ENCODE measurements around the gene CAPN5. TPM values are rescaled to one million over a fixed set of nuclear protein-coding genes. Genes with fewer than 3 reads are reported as not detected.

CAPN5 gene
- total RNA-seq, 4 donors from 2014 or later, result 4.0 to 11.3 (median 6.0) TPM

DNA sequence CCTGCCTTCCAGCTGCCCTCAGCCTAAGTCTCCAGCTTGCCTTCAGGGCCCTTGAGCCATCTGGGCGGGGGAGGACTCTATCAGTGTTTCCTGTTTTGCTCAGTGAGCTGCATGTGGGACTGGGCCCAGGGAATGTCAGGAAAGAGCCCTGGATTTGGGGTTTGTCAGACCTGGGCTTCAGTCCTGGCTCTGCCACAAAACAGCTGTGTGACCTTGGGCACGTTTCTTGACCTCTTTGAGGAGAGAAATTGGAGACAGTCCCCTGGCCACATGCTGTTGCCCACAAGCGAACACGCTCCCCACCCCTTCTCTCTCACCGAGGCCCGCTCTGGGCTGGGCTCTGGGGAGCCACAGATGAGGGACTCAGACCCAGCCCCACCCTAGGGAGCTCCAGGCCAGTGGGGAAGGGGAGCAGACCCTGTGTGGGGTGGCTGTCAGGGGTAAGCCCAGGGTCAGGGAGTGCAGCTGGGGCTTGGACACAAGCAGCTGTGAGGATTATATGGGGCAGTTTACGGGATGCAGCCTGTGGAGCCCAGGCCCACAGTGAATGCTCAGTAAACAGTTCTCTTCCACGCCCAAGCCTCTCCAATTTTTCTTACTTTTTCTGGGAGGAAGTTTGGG, 73.6 kb downstream of the CAPN5 start:
- DNase-seq (ENCODE audit: extremely low spot score), result no peak
- peaks cover 10 to 23% (median 16%) of the 10 kb centered on the region in 4 donors for H3K4me1 ChIP-seq
- 78% methylated on average over 7 of the region's 8 CpGs for WGBS
- intact Hi-C loops (cut with DNase I), result no loop called here
- no peaks in the 10 kb centered on the region for H3K36me3 ChIP-seq
- H3K4me3 ChIP-seq, result no peak overlapping the region
- peaks cover 0 to 23% (median 13%) of the 10 kb centered on the region in 4 donors for H3K27me3 ChIP-seq
- no peaks in the 10 kb centered on the region for H3K9me3 ChIP-seq
- H3K27ac ChIP-seq (replicated peaks in 1 of 4), result peak overlapping the region in 1 of 4 donors; percentile 48
- TF ChIP-seq, protein P1, sequence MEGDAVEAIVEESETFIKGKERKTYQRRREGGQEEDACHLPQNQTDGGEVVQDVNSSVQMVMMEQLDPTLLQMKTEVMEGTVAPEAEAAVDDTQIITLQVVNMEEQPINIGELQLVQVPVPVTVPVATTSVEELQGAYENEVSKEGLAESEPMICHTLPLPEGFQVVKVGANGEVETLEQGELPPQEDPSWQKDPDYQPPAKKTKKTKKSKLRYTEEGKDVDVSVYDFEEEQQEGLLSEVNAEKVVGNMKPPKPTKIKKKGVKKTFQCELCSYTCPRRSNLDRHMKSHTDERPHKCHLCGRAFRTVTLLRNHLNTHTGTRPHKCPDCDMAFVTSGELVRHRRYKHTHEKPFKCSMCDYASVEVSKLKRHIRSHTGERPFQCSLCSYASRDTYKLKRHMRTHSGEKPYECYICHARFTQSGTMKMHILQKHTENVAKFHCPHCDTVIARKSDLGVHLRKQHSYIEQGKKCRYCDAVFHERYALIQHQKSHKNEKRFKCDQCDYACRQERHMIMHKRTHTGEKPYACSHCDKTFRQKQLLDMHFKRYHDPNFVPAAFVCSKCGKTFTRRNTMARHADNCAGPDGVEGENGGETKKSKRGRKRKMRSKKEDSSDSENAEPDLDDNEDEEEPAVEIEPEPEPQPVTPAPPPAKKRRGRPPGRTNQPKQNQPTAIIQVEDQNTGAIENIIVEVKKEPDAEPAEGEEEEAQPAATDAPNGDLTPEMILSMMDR (IDR thresholded peaks at IDR 0.05), result no peak
- TF ChIP-seq EP300 (IDR thresholded peaks at IDR 0.05) (no peak), POLR2A (IDR thresholded peaks at IDR 0.05; ENCODE audit: low read depth) (no peak), POLR2AphosphoS5 (IDR thresholded peaks at IDR 0.05) (no peak)

DNA sequence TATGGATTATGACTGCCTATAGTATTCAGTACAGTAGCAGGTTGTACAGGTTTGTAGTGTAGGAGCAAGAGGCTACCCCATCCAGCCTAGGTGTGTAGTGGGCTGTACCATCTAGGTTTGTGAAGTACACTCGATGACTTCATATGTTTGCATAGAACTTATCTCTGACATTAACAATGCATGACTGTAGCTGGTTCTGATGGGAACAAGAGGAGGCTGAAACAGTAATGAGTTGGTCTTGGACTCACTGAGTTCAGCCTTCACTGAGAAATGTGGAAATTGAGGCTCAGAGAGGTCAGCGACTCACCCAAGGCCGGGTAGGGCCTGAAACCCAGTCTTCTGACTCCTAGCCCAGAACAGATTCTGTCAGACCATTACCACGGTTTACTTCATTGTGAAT, 74.3 kb downstream of the CAPN5 start:
- Histone ChIP-seq H3K27ac (replicated peaks in 1 of 4) (no peak overlapping the region), H3K9me3 (no peaks in the 10 kb centered on the region), H3K4me3 (no peak overlapping the region), H3K27me3 (peaks cover 0 to 30% (median 13%) of the 10 kb centered on the region in 4 donors), H3K4me1 (peaks cover 10 to 23% (median 16%) of the 10 kb centered on the region in 4 donors), H3K36me3 (no peaks in the 10 kb centered on the region)
- no peak for DNase-seq (ENCODE audit: extremely low spot score)
- intact Hi-C loops (cut with DNase I), result no loop called here
- WGBS, result 92% methylated on average over 4 of the region's 4 CpGs
- TF ChIP-seq POLR2A (IDR thresholded peaks at IDR 0.05; ENCODE audit: low read depth), result no peak
- TF ChIP-seq POLR2AphosphoS5 (IDR thresholded peaks at IDR 0.05), result no peak
- no peak for TF ChIP-seq EP300 (IDR thresholded peaks at IDR 0.05)
- TF ChIP-seq, protein P1 (IDR thresholded peaks at IDR 0.05), result no peak

DNA sequence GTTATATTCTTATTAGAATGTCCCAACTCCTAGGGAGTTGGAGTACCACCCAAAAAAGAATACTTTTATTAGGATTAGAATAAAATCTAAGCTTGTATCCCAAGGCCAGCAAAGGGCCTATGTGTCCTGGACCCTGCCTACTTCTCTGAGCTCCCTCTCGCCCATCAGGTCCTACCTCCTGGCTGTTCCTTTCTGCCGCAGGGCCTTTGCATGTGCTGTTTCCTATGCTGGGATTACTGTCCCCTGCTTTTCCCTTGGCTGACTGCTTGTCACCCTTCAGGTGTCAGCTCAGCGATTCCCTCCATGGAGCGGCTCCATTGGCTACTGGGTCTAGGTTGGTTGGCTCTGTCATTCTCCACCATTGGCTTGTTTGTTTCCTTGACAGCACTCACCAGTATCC, 74.7 kb downstream of the CAPN5 start:
- H3K4me1 ChIP-seq, result peaks cover 10 to 23% (median 16%) of the 10 kb centered on the region in 4 donors
- WGBS, result 96% methylated on average over 4 of the region's 4 CpGs
- intact Hi-C loops (cut with DNase I), result no loop called here
- no peak overlapping the region for H3K4me3 ChIP-seq
- H3K36me3 ChIP-seq, result no peaks in the 10 kb centered on the region
- no peaks in the 10 kb centered on the region for H3K9me3 ChIP-seq
- TF ChIP-seq, protein P1 (IDR thresholded peaks at IDR 0.05), result no peak
- TF ChIP-seq POLR2A (IDR thresholded peaks at IDR 0.05; ENCODE audit: low read depth) (no peak), EP300 (IDR thresholded peaks at IDR 0.05) (no peak), POLR2AphosphoS5 (IDR thresholded peaks at IDR 0.05) (no peak)
- DNase-seq (ENCODE audit: extremely low spot score), result no peak
- peaks cover 0 to 34% (median 13%) of the 10 kb centered on the region in 4 donors for H3K27me3 ChIP-seq
- H3K27ac ChIP-seq (replicated peaks in 1 of 4), result no peak overlapping the region

DNA sequence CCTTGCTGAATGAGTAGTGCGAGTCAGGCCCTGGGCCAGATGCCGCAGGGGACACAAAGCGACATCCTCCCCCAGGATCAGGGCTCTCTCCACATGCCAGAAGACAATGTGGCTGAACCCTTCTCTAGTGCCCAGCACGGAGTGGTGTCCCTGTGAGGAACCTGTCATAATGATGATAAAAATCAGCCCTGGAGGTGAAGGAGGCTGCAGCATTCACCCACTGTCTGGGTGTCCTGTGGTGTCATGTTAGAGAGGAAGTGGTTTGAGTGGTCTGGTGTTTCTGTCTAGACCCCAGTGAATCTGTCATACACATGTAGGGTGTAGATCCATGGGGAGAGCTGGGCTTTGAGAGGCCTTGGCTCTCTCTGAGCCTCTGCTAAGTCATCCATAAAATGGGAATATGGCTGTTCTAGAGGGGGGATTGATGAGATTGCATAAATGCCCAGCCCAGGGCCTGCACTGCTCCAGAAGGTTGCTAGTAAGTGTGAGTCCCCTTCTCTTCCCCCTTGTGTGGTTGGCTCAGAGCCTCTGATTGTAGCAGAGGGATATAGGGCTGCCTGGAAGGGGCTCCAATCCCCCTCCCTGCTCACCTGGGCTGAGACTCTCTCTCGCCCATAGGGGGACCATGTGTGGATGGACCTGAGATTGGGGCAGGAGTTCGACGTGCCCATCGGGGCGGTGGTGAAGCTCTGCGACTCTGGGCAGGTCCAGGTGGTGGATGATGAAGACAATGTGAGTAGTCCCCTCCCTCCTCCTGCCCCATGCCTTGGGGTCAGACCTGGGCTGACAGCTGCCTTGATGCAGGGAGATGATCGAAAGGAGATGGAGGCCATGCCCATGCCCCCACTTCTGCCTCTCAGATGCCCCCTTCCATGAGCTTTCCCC, 75.6 kb downstream of the CAPN5 start:
- H3K4me3 ChIP-seq, result no peak overlapping the region
- no peak for DNase-seq (ENCODE audit: extremely low spot score)
- 89% methylated on average over 10 of the region's 11 CpGs for WGBS
- intact Hi-C loops (cut with DNase I), result no loop called here
- no peaks in the 10 kb centered on the region for H3K9me3 ChIP-seq
- no peak overlapping the region for H3K27ac ChIP-seq (replicated peaks in 1 of 4)
- H3K4me1 ChIP-seq, result peaks cover 10 to 24% (median 16%) of the 10 kb centered on the region in 4 donors
- H3K36me3 ChIP-seq, result no peaks in the 10 kb centered on the region
- TF ChIP-seq POLR2A (IDR thresholded peaks at IDR 0.05; ENCODE audit: low read depth), result no peak
- peaks cover 0 to 34% (median 14%) of the 10 kb centered on the region in 4 donors for H3K27me3 ChIP-seq

DNA sequence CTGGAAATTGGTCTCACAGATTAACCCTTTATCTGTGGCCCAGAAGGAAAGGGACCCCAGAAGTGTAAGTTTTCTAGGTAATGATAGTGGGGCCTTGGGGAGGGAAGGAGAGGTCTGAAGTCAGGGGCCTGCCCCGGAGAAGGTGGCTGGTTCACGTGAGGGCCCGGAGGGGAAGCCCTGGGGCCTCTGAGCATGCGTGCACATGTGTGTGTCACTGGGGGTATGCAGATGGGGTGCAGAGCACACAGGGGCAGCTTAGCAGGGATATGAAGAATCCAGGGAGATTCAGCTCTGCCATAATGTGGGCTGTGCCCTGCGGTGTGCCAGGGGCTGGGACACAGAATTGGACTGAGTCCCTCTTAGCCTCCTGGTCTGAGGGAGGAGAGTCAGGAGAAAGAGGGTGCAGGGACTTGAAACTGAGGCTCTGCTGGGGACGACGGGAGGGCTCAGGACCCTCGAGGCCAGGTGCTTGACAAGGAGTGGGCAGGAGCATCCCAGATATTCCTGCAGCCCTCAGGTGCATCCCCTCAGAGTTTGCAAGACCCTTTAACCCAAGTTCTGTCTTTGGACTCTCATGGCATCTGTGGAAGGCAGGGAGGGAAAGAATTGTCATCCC, 76.7 kb downstream of the CAPN5 start:
- 91% methylated on average over 8 of the region's 8 CpGs for WGBS
- H3K4me1 ChIP-seq, result peaks cover 9 to 25% (median 15%) of the 10 kb centered on the region in 4 donors
- TF ChIP-seq EP300 (IDR thresholded peaks at IDR 0.05) (no peak), POLR2A (IDR thresholded peaks at IDR 0.05; ENCODE audit: low read depth) (no peak), POLR2AphosphoS5 (IDR thresholded peaks at IDR 0.05) (no peak)
- TF ChIP-seq, protein P1 (IDR thresholded peaks at IDR 0.05), result no peak
- H3K36me3 ChIP-seq, result no peaks in the 10 kb centered on the region
- intact Hi-C loops (cut with DNase I), result no loop called here
- H3K27me3 ChIP-seq, result peaks cover 0 to 31% (median 4%) of the 10 kb centered on the region in 4 donors
- DNase-seq (ENCODE audit: extremely low spot score), result no peak
- no peak overlapping the region for H3K4me3 ChIP-seq
- H3K9me3 ChIP-seq, result no peaks in the 10 kb centered on the region
- no peak overlapping the region for H3K27ac ChIP-seq (replicated peaks in 1 of 4)
